Pericardium fibroblast (primary cell): Measurements from ENCODE around the gene CCZ1. TPM values are rescaled to one million over a fixed set of nuclear protein-coding genes. Genes with fewer than 3 reads are reported as not detected.

Experiments
- total RNA-seq: library from RNA; depleted of rRNA; stranded (reverse); fragments of >200 nt; gene quantifications from 2 replicates; pipeline ENCODE4 v1.2.3, GENCODE V29; 2015

CCZ1 gene
- 60.1 and 63.3 TPM in 2 replicates for total RNA-seq

GRCh38 chr7:5898480-5899224 lies at the start of gene CCZ1:
TSS of gene CCZ1 (plus strand) at chr7:5898733. CDS start at chr7:5898800, 67 bp downstream.

GRCh38 chr7:5970347-5970911 lies 71.9 kb downstream of the CCZ1 start, which contains the start of gene RSPH10B:
TSS of gene RSPH10B (minus strand) at chr7:5970689. CDS start at chr7:5967116, 3,573 bp downstream.

Other genes starting within 250 kb of the CCZ1 start
- gene RNF216, start 117.1 kb upstream of the CCZ1 start, total RNA-seq = 30.0 and 30.7 TPM in 2 replicates
- not detected in 2 replicates for gene OCM, start 17.9 kb upstream of the CCZ1 start, total RNA-seq
- not detected in 2 replicates for gene RSPH10B, start 72.0 kb downstream of the CCZ1 start, total RNA-seq
- 10.4 and 16.7 TPM in 2 replicates for gene PMS2, start 110.3 kb downstream of the CCZ1 start, total RNA-seq
- gene AIMP2, start 110.5 kb downstream of the CCZ1 start, total RNA-seq = 48.1 and 62.0 TPM in 2 replicates
- 0.09 TPM in 1 of 2 replicates, not detected in the other for gene ANKRD61, start 132.6 kb downstream of the CCZ1 start, total RNA-seq
- gene EIF2AK1, start 160.4 kb downstream of the CCZ1 start, total RNA-seq = 105 and 139 TPM in 2 replicates
- 4.0 and 4.6 TPM in 2 replicates for gene USP42, start 206.2 kb downstream of the CCZ1 start, total RNA-seq